Transverse colon (tissue), 4 donors: ENCODE measurements around the gene LHFPL6. TPM values are rescaled to one million over a fixed set of nuclear protein-coding genes. Genes with fewer than 3 reads are reported as not detected.

Source experiments
- DNase-seq: peaks from one replicate; pipeline ENCODE4 v3.0.0-alpha.2; 2019
- H3K27ac ChIP-seq, 4 donors: fragments of 200-600 bp; sonication (generic); 2 replicates each; pipeline ENCODE4 v1.5.1; 2016 to 2018; ENCODE audit warnings: inconsistent platforms in 4 of 4
- H3K27me3 ChIP-seq: fragments of 200-600 bp; sonication (generic); 2 replicates; pipeline ENCODE4 v1.5.1; 2017; ENCODE audit warnings: inconsistent platforms
- H3K36me3 ChIP-seq, 4 donors: fragments of 200-600 bp; sonication (generic); 2 replicates each; pipeline ENCODE4 v1.5.1; 2017 to 2019; ENCODE audit warnings: inconsistent platforms in 4 of 4
- H3K4me1 ChIP-seq, 4 donors: fragments of 200-600 bp; sonication (generic); 2 replicates each; pipeline ENCODE4 v1.5.1; 2017 to 2020; ENCODE audit warnings: inconsistent platforms in 4 of 4
- H3K4me3 ChIP-seq, 4 donors: fragments of 200-600 bp; sonication (generic); 1 replicate in 1 of 4; 2 replicates in 3 of 4; pipeline versions ENCODE4 v1.5.1 to v1.6.1; 2017 to 2019; ENCODE audit warnings: inconsistent platforms in 4 of 4
- H3K9me3 ChIP-seq, 2 donors: fragments of 200-600 bp; sonication (generic); 2 replicates each; pipeline ENCODE4 v1.5.1; 2017 to 2019; ENCODE audit warnings: inconsistent platforms in 2 of 2
- CTCF ChIP-seq, 5 experiments: fragments of 200-600 bp in 3 of 5; fragments of 450-650 bp in 2 of 5; sonication (generic) in 3 of 5; IDR thresholded peaks; 1 replicate in 2 of 5; 2 replicates in 3 of 5; pipeline ENCODE4 v1.5.1; 2016 to 2017; ENCODE audit warnings: antibody characterized with exemption in 5 of 5, inconsistent platforms in 3 of 5, mild to moderate bottlenecking in 2 of 5, moderate library complexity in 1 of 5
- EP300 ChIP-seq: sonication (generic); formaldehyde crosslinking; IDR thresholded peaks from one replicate; pipeline ENCODE4 v1.6.1; 2017; ENCODE audit warnings: antibody characterized with exemption, low read depth
- POLR2A ChIP-seq: fragments of 450-650 bp; IDR thresholded peaks from one replicate; pipeline ENCODE4 v1.6.1; 2016; ENCODE audit warnings: antibody characterized with exemption, mild to moderate bottlenecking, moderate library complexity
- POLR2AphosphoS5 ChIP-seq, 3 donors: sonication (generic); formaldehyde crosslinking; IDR thresholded peaks; one replicate each; pipeline ENCODE4 v1.6.1; 2016; ENCODE audit warnings: antibody characterized with exemption in 3 of 3
- WGBS, 2 donors: methylation state at CpG; one replicate each; pipeline ENCODE4 v1.1.5; 2018; ENCODE audit warnings: low coverage in 1 of 2; 5-methylcytosine and 5-hydroxymethylcytosine counted together
- in situ Hi-C, 4 donors: fragments of 200-750 bp; cut with MboI; loops; one replicate each; pipeline versions ENCODE4 v1.15.0 to v1.15.1; 2017; ENCODE audit warnings: low sequenced_read_pairs in 3 of 4, low pct_ligation_motif_present in 1 of 4, low pct_unique_long_range_greater_than_20kb in 1 of 4
- intact Hi-C: fragments of 100-400 bp; cut with DNase I; formaldehyde crosslinking; loops from one replicate; pipeline ENCODE4 v1.15.1; 2023; ENCODE audit warnings: low total_unique reads
- total RNA-seq, 4 donors: library from RNA; depleted of rRNA; stranded (reverse); fragments of >200 nt; gene quantifications; one replicate each; pipeline ENCODE4 v1.1.0, GENCODE V29; 2016

Gene LHFPL6
- total RNA-seq, 4 donors from 2014 or later = 4.2 to 18.6 (median 9.3) TPM

- no peaks in the 10 kb centered on the region for H3K9me3 ChIP-seq
- no peak for DNase-seq
- H3K4me1 ChIP-seq = peaks cover 0 to 9% (median 0%) of the 10 kb centered on the region in 4 donors
- no peak overlapping the region for H3K4me3 ChIP-seq
- no peak for TF ChIP-seq POLR2AphosphoS5 (IDR thresholded peaks at IDR 0.05)
- no peak for TF ChIP-seq POLR2A
- no peak for TF ChIP-seq EP300
- TF ChIP-seq CTCF (IDR thresholded peaks at IDR 0.05) = no peak
- intact Hi-C loops = loop anchor here (10.0 kb wide), 1 partner anchor 1859 kb away; the partner anchor contains the start of gene MTRF1
- H3K27ac ChIP-seq = no peak overlapping the region
- no peaks in the 10 kb centered on the region for H3K36me3 ChIP-seq
- no peaks in the 10 kb centered on the region for H3K27me3 ChIP-seq
- in situ Hi-C loops = no loop called here
- WGBS, 2 donors = 73 to 78% methylated on average over 6 to 7 of the region's 7 CpGs
Measured at GRCh38 chr13:39405596-39406205, 197.3 kb downstream of the LHFPL6 start.

- in situ Hi-C loops = no loop called here
Measured at GRCh38 chr13:39405107-39405506, 197.9 kb downstream of the LHFPL6 start.

GRCh38 chr13:39403106-39403505 is 199.9 kb downstream of the LHFPL6 start:
- TF ChIP-seq POLR2AphosphoS5 (IDR thresholded peaks at IDR 0.05) (no peak), CTCF (IDR thresholded peaks at IDR 0.05) (no peak), EP300 (no peak), POLR2A (no peak)
- in situ Hi-C loops = no loop called here
- Histone ChIP-seq H3K4me3 (no peak overlapping the region), H3K27me3 (no peaks in the 10 kb centered on the region), H3K4me1 (no peaks in the 10 kb centered on the region), H3K27ac (no peak overlapping the region), H3K9me3 (no peaks in the 10 kb centered on the region), H3K36me3 (no peaks in the 10 kb centered on the region)
- DNase-seq = no peak
- intact Hi-C loops = loop anchor here (10.0 kb wide), 1 partner anchor 1862 kb away; the partner anchor contains the start of gene MTRF1

More at GRCh38 chr13:39405107-39405506, 197.9 kb downstream of the LHFPL6 start:
- TF ChIP-seq POLR2A (no peak), EP300 (no peak), POLR2AphosphoS5 (IDR thresholded peaks at IDR 0.05) (no peak), CTCF (IDR thresholded peaks at IDR 0.05) (no peak)
- no peak overlapping the region for H3K4me3 ChIP-seq
- no peaks in the 10 kb centered on the region for H3K9me3 ChIP-seq
- WGBS, 2 donors = 86 to 90% methylated on average over 2 of the region's 2 CpGs
- H3K27ac ChIP-seq = no peak overlapping the region
- intact Hi-C loops = loop anchor here (10.0 kb wide), 1 partner anchor 1860 kb away; the partner anchor contains the start of gene MTRF1
- peaks cover 0 to 7% (median 0%) of the 10 kb centered on the region in 4 donors for H3K4me1 ChIP-seq
- DNase-seq = no peak
- no peaks in the 10 kb centered on the region for H3K36me3 ChIP-seq
- no peaks in the 10 kb centered on the region for H3K27me3 ChIP-seq

- in situ Hi-C loops (no loop called here), intact Hi-C loops (loop anchor here (10.0 kb wide), 1 partner anchor 1862 kb away; the partner anchor contains the start of gene MTRF1)
- H3K27ac ChIP-seq = no peak overlapping the region
- TF ChIP-seq EP300 (no peak), CTCF (IDR thresholded peaks at IDR 0.05) (no peak), POLR2A (no peak), POLR2AphosphoS5 (IDR thresholded peaks at IDR 0.05) (no peak)
- no peaks in the 10 kb centered on the region for H3K27me3 ChIP-seq
- no peaks in the 10 kb centered on the region for H3K9me3 ChIP-seq
- H3K4me3 ChIP-seq = no peak overlapping the region
- no peaks in the 10 kb centered on the region for H3K4me1 ChIP-seq
- DNase-seq = no peak
- H3K36me3 ChIP-seq = no peaks in the 10 kb centered on the region
- WGBS, 2 donors = 78 to 83% methylated on average over 3 of the region's 3 CpGs
Measured at GRCh38 chr13:39402221-39402970, 200.6 kb downstream of the LHFPL6 start.
